ENCODE data around the gene LMNB1. TPM values are rescaled to one million over a fixed set of nuclear protein-coding genes. Genes with fewer than 3 reads are reported as not detected.
"Not testable (repeated sequence)": the region's sequence is repeated elsewhere in the genome, so short reads cannot be mapped to it uniquely, and the experiment has no call there.

The LMNB1 gene
- total RNA-seq, 6 donors from 2014 or later: 11.1 to 18.5 (median 15.9) TPM

DNA sequence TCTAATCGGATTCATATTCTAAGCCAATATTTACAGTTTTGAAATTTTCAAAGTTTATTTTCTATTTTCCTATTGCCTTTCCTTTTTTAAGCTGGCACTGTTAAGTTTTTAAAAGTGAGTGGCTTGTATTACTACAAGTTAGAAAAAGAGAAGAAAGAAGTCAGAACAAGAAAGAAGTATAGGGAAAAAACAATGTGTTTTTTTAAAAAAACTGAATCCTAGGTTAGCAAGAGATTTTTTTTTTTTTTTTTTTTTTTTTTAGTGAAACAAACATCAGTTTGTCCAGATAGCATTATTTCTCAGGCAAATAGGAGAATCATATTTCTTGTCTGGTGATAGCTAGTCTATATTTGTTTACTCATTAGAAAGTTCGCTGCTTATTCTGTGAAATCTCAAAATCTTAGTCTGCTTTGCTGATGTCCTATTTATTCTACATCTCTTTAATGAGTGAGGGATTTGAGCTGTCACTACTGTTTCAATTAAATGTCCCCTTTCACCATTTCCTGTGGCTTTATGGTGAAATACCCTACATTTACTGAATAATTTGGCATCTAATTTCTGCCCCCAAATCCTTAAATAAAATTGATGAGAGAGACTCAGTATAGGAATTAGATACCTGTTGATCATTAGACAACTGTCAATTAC, 19.1 kb upstream of the LMNB1 start:
- no peak for TF ChIP-seq EP300 (IDR thresholded peaks at IDR 0.05)
- TF ChIP-seq, protein P1, sequence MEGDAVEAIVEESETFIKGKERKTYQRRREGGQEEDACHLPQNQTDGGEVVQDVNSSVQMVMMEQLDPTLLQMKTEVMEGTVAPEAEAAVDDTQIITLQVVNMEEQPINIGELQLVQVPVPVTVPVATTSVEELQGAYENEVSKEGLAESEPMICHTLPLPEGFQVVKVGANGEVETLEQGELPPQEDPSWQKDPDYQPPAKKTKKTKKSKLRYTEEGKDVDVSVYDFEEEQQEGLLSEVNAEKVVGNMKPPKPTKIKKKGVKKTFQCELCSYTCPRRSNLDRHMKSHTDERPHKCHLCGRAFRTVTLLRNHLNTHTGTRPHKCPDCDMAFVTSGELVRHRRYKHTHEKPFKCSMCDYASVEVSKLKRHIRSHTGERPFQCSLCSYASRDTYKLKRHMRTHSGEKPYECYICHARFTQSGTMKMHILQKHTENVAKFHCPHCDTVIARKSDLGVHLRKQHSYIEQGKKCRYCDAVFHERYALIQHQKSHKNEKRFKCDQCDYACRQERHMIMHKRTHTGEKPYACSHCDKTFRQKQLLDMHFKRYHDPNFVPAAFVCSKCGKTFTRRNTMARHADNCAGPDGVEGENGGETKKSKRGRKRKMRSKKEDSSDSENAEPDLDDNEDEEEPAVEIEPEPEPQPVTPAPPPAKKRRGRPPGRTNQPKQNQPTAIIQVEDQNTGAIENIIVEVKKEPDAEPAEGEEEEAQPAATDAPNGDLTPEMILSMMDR (IDR thresholded peaks at IDR 0.05): no peak
- TF ChIP-seq POLR2AphosphoS5 (IDR thresholded peaks at IDR 0.05): no peak
- no peak for TF ChIP-seq POLR2A (IDR thresholded peaks at IDR 0.05)

DNA sequence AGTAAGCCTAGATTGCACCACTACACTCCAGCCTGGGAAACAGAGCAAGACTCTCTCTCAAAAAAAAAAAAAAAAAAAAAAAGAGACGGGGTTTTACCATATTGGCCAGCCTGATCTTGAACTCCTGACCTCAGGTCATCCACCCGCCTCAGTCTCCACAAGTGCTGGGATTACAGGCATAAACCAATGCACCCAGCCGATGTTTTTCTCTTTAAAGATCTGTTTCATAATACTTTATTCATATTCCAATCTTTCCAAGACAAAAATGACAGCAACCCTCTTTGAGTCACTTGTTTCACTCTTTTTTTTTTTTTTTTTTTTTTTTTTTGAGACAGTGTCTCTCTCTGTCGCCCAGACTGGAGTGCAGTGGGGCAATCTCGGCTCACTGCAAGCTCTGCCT, 13.6 kb upstream of the LMNB1 start:
- Histone ChIP-seq H3K36me3 (no peaks in the 10 kb centered on the region), H3K27ac (no peak overlapping the region), H3K4me3 (no peak overlapping the region), H3K9me3 (no peaks in the 10 kb centered on the region), H3K27me3 (no peaks in the 10 kb centered on the region), H3K4me1 (no peaks in the 10 kb centered on the region)
- TF ChIP-seq EP300 (IDR thresholded peaks at IDR 0.05): no peak
- TF ChIP-seq, protein P1 (IDR thresholded peaks at IDR 0.05): no peak
- no peak for DNase-seq
- 80 to 85% methylated on average over 5 of the region's 5 CpGs for WGBS, 2 donors
- ATAC-seq (ENCODE audit: low FRiP score in 2 of 2): no peak

More for the DNA sequence above, 19.1 kb upstream of the LMNB1 start:
- ATAC-seq (ENCODE audit: low FRiP score in 2 of 2) (no peak), DNase-seq (no peak)
- Histone ChIP-seq H3K9me3 (no peaks in the 10 kb centered on the region), H3K4me1 (no peaks in the 10 kb centered on the region), H3K27me3 (no peaks in the 10 kb centered on the region), H3K4me3 (no peak overlapping the region), H3K36me3 (no peaks in the 10 kb centered on the region), H3K27ac (peak overlapping the region in 3 of 4 donors; percentile 15 to 61 (median 42))
- 43 to 71% methylated on average over 2 of the region's 2 CpGs for WGBS, 2 donors

DNA sequence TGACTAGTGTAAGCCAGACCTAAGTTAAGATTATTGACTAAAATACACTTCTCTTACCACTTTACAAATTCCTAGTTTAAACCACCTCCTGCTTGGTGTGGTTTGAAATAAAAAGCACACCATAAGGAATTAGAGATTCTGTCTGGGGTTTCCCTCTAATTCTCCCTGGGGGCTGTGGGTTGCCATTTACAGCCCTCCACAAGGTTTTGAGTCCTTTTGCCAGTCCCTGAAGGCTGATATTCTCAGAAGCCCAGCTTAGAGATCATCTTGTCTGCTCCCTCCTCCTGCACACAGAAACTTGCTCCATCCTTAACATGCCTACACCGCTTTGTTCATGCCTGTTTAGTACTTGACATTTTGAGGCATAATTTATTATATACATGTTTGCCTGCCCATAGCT, 7.2 kb upstream of the LMNB1 start:
- Histone ChIP-seq H3K9me3 (no peaks in the 10 kb centered on the region), H3K4me1 (no peaks in the 10 kb centered on the region), H3K36me3 (no peaks in the 10 kb centered on the region), H3K4me3 (no peak overlapping the region), H3K27ac (no peak overlapping the region), H3K27me3 (no peaks in the 10 kb centered on the region)
- DNase-seq (no peak), ATAC-seq (ENCODE audit: low FRiP score in 2 of 2) (no peak)
- WGBS, 2 donors: 96 to 100% methylated on average over 1 of the region's 1 CpG
- TF ChIP-seq POLR2A (IDR thresholded peaks at IDR 0.05) (no peak), POLR2AphosphoS5 (IDR thresholded peaks at IDR 0.05) (no peak), EP300 (IDR thresholded peaks at IDR 0.05) (no peak)
- TF ChIP-seq, protein P1 (IDR thresholded peaks at IDR 0.05): no peak

GRCh38 chr5:126773536-126773935, 3.4 kb upstream of the LMNB1 start:
- H3K36me3 ChIP-seq; H3K4me3 ChIP-seq; H3K9me3 ChIP-seq; H3K27ac ChIP-seq; DNase-seq; H3K27me3 ChIP-seq; ATAC-seq (ENCODE audit: low FRiP score in 2 of 2): not testable (repeated sequence)
- peaks cover 8 to 12% (median 10%) of the 10 kb centered on the region in 4 donors for H3K4me1 ChIP-seq
- 93 to 97% methylated on average over 13 of the region's 13 CpGs for WGBS, 2 donors

- WGBS, 2 donors: 95 to 96% methylated on average over 14 of the region's 14 CpGs
- H3K4me3 ChIP-seq; H3K9me3 ChIP-seq; DNase-seq; H3K36me3 ChIP-seq; H3K27ac ChIP-seq; ATAC-seq (ENCODE audit: low FRiP score in 2 of 2); H3K27me3 ChIP-seq: not testable (repeated sequence)
- H3K4me1 ChIP-seq: peaks cover 13 to 21% (median 15%) of the 10 kb centered on the region in 4 donors
Measured at GRCh38 chr5:126774595-126774994, 2.3 kb upstream of the LMNB1 start.

Measured in upper lobe of left lung (tissue), 6 donors.